CD4-positive, alpha-beta memory T cell (primary cell): ENCODE measurements around the gene PLCD3. TPM values are rescaled to one million over a fixed set of nuclear protein-coding genes. Genes with fewer than 3 reads are reported as not detected.

Experiments used
- CTCF ChIA-PET: fragments of 350-600 bp; sonication (Branson Sonifier 250); formaldehyde crosslinking; loops from one replicate; lab custom pipeline; 2021; ENCODE audit warnings: inconsistent platforms; ENCODE audit not compliant: partially characterized antibody; lab: Charles Lee
- POLR2A ChIA-PET: fragments of 350-600 bp; sonication (Branson Sonifier 250); formaldehyde crosslinking; loops from one replicate; lab custom pipeline; 2021; ENCODE audit not compliant: partially characterized antibody; lab: Charles Lee
- DNase-seq, 5 donors: peaks; one replicate each; pipeline versions ENCODE4 v3.0.0 to v3.0.0-alpha.2; 2020 to 2022; ENCODE audit warnings: mixed read lengths in 1 of 5
- H3K27ac ChIP-seq: one replicate; pipeline ENCODE4 v1.7.0; 2013; ENCODE audit warnings: low read depth, low read length
- H3K27me3 ChIP-seq: 2 replicates; pipeline ENCODE4 v1.7.0; 2013; ENCODE audit warnings: mild to moderate bottlenecking, low read length, moderate library complexity; ENCODE audit not compliant: insufficient read depth
- H3K36me3 ChIP-seq: 2 replicates; pipeline ENCODE4 v1.7.0; 2013; ENCODE audit warnings: mild to moderate bottlenecking, low read length, moderate library complexity; ENCODE audit not compliant: insufficient read depth
- H3K4me1 ChIP-seq: 2 replicates; pipeline ENCODE4 v1.7.0; 2013; ENCODE audit warnings: mild to moderate bottlenecking, low read length, moderate library complexity; ENCODE audit not compliant: insufficient read depth
- H3K4me3 ChIP-seq, 2 donors: one replicate each; pipeline ENCODE4 v1.7.0; 2013; ENCODE audit warnings: low read length in 2 of 2, mild to moderate bottlenecking in 1 of 2
- H3K9me3 ChIP-seq, 2 donors: one replicate each; pipeline ENCODE4 v1.7.0; 2013; ENCODE audit warnings: low read length in 2 of 2, control low read depth in 1 of 2; ENCODE audit not compliant: control insufficient read depth in 1 of 2
- H3K27ac Mint-ChIP-seq, 7 donors: one replicate each; pipeline ENCODE4 v1.8.0; 2020 to 2021; ENCODE audit warnings: mixed read lengths in 7 of 7, mild to moderate bottlenecking in 6 of 7, inconsistent platforms in 3 of 7, moderate library complexity in 3 of 7
- H3K27me3 Mint-ChIP-seq, 2 donors: one replicate each; pipeline ENCODE4 v1.8.0; 2020 to 2021; ENCODE audit warnings: mixed read lengths in 2 of 2
- H3K36me3 Mint-ChIP-seq, 2 donors: one replicate each; pipeline ENCODE4 v1.8.0; 2020 to 2021; ENCODE audit warnings: mixed read lengths in 2 of 2, inconsistent platforms in 1 of 2, mild to moderate bottlenecking in 1 of 2
- H3K4me1 Mint-ChIP-seq, 4 donors: one replicate each; pipeline ENCODE4 v1.8.0; 2020 to 2021; ENCODE audit warnings: mixed read lengths in 4 of 4, mild to moderate bottlenecking in 1 of 4
- H3K4me3 Mint-ChIP-seq, 8 donors: one replicate each; pipeline ENCODE4 v1.8.0; 2020 to 2021; ENCODE audit warnings: mixed read lengths in 8 of 8, mild to moderate bottlenecking in 7 of 8, moderate library complexity in 6 of 8, inconsistent platforms in 3 of 8
- H3K9me3 Mint-ChIP-seq, 8 donors: one replicate each; pipeline ENCODE4 v1.8.0; 2020 to 2021; ENCODE audit warnings: mixed read lengths in 8 of 8, mild to moderate bottlenecking in 5 of 8, inconsistent platforms in 3 of 8, moderate library complexity in 1 of 8
- intact Hi-C: fragments of 100-400 bp; cut with micrococcal nuclease; formaldehyde crosslinking; loops from one replicate; pipeline ENCODE4 v1.15.1; 2023
- polyA plus RNA-seq, 2 donors: library from polyadenylated mRNA; unstranded; fragments of 300-500 nt; fragmentation: Illumina TruSeq; gene quantifications; one replicate each; pipeline ENCODE4 v1.2.3, GENCODE V29; 2021
- total RNA-seq, 2 experiments: library from RNA; stranded (reverse); gene quantifications; one replicate each; pipeline ENCODE4 v1.2.3, GENCODE V29; 2021

PLCD3 gene
- total and polyA plus RNA-seq, 4 experiments from 2014 or later = 0.30 to 6.0 (median 2.3) TPM

DNA sequence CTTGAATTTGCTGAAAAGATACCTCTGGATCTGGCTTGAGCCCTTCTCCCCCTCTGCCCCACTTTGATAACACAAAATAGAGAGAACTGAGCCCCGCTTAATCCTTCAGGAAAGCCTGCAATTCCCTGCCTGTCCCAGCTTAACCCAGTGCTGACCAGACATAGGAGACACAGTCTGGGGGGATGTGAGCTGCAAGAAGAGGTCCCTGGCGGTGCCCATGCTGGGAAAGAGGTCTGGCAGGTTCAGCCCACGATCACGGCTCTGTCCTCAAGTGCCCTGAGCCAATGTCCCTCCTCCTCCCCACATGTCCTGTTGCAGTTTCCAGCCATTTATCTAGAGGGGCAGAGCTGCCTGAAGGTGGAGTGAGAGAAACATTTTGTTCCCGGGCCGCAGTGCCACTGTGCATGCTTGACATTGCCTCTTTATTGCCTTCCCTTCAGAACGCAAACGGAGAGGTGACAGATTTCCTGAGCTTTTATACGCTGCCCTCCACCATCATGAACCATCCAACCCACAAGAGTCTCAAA lies 29.0 kb downstream of the PLCD3 start:
- intact Hi-C loops = no loop called here
- Mint-ChIP-seq H3K4me3 (no peak overlapping the region), H3K4me1 (no peaks in the 10 kb centered on the region), H3K36me3 (peaks cover 49 to 74% of the 10 kb centered on the region in 2 donors), H3K27me3 (no peaks in the 10 kb centered on the region), H3K27ac (peak overlapping the region in 1 of 7 donors; percentile 47), H3K9me3 (no peaks in the 10 kb centered on the region)
- ChIA-PET CTCF (interaction anchor here (1.5 kb wide), 1 partner anchor 32 kb away, joined by 4 read pairs; the partner anchor contains the start of gene ACBD4), POLR2A (no interaction called here)
- Histone ChIP-seq H3K4me1 (no peaks in the 10 kb centered on the region), H3K27me3 (no peaks in the 10 kb centered on the region), H3K9me3 (no peaks in the 10 kb centered on the region), H3K27ac (no peak overlapping the region), H3K4me3 (no peak overlapping the region), H3K36me3 (peaks cover 75% of the 10 kb centered on the region)
- no peak for DNase-seq

GRCh38 chr17:45102856-45103255 lies 29.5 kb downstream of the PLCD3 start:
- no peak overlapping the region for H3K4me3 ChIP-seq
- Mint-ChIP-seq H3K4me3 (no peak overlapping the region), H3K9me3 (no peaks in the 10 kb centered on the region), H3K27me3 (no peaks in the 10 kb centered on the region), H3K36me3 (peaks cover 50 to 75% of the 10 kb centered on the region in 2 donors), H3K4me1 (no peaks in the 10 kb centered on the region), H3K27ac (peak overlapping the region in 1 of 7 donors; percentile 84)
- intact Hi-C loops = no loop called here
- H3K4me1 ChIP-seq = no peaks in the 10 kb centered on the region
- ChIA-PET CTCF (interaction anchor here (1.5 kb wide), 1 partner anchor 32 kb away, joined by 4 read pairs; the partner anchor contains the start of gene ACBD4), POLR2A (no interaction called here)
- H3K9me3 ChIP-seq = no peaks in the 10 kb centered on the region
- no peak overlapping the region for H3K27ac ChIP-seq
- H3K36me3 ChIP-seq = peaks cover 78% of the 10 kb centered on the region
- DNase-seq = no peak
- no peaks in the 10 kb centered on the region for H3K27me3 ChIP-seq

DNA sequence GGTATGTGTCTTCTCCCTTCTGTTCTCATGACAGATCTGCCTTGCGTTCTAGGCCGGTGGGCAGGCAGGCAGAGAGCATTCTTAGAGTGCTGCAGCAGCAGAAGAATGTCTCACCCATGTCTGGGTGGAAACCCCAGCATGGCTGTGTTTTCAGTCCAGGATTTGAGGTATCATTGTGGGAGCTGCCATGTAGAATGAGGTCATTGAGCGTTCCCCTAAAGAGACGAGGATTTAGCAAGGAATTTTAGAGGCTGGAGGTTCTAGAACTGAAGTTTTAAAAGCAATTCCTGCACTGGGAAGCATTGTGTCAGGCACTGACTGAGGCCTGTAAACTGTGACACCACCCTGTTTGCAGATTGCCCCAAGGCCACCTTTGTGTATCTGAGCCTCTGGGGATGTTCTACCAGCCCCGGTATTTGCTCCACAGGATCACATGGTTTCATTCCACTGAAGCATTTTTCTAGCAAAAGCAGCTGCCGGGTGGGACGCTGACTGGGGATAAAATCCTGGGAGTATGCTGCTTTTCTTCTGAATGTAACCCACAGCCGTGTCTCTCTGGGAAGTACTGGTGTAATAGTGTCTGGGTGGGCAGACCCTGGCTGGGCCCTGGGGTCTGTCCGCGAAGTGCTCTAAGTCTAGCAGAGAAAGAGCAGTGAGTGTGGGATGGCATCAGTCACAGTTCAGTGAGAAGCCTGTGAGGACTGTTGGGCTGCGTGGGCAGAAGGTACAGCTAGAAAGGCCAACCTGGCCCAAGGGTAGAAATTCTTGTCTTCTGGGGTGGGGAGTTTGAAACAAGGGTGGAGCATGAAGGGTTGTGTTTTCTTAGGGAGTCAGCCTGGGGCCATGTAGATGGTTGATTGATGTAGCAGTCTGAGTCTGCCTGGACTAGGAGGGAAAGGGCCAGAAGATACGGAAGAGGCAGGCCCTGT lies 30.2 kb downstream of the PLCD3 start:
- H3K9me3 Mint-ChIP-seq = no peaks in the 10 kb centered on the region
- Histone ChIP-seq H3K27me3 (no peaks in the 10 kb centered on the region), H3K27ac (no peak overlapping the region), H3K4me3 (no peak overlapping the region), H3K36me3 (peaks cover 81% of the 10 kb centered on the region), H3K9me3 (no peaks in the 10 kb centered on the region), H3K4me1 (no peaks in the 10 kb centered on the region)
- intact Hi-C loops = no loop called here
- H3K36me3 Mint-ChIP-seq = peaks cover 52 to 79% of the 10 kb centered on the region in 2 donors
- H3K27me3 Mint-ChIP-seq = no peaks in the 10 kb centered on the region
- peak overlapping the region in 4 of 7 donors; percentile 38 to 84 (median 63) for H3K27ac Mint-ChIP-seq
- DNase-seq = no peak
- no peak overlapping the region for H3K4me3 Mint-ChIP-seq
- no peaks in the 10 kb centered on the region for H3K4me1 Mint-ChIP-seq
- POLR2A ChIA-PET = no interaction called here
- CTCF ChIA-PET = no interaction called here

- no peaks in the 10 kb centered on the region for H3K27me3 ChIP-seq
- H3K9me3 ChIP-seq = no peaks in the 10 kb centered on the region
- H3K27ac Mint-ChIP-seq = peak overlapping the region in 2 of 7 donors; percentile 48 to 78
- H3K4me1 Mint-ChIP-seq = no peaks in the 10 kb centered on the region
- peaks cover 82% of the 10 kb centered on the region for H3K36me3 ChIP-seq
- POLR2A ChIA-PET = no interaction called here
- no peaks in the 10 kb centered on the region for H3K27me3 Mint-ChIP-seq
- no peak for DNase-seq
- no peak overlapping the region for H3K27ac ChIP-seq
- no peaks in the 10 kb centered on the region for H3K4me1 ChIP-seq
- no peak overlapping the region for H3K4me3 ChIP-seq
- intact Hi-C loops = no loop called here
- H3K4me3 Mint-ChIP-seq = no peak overlapping the region
- peaks cover 54 to 79% of the 10 kb centered on the region in 2 donors for H3K36me3 Mint-ChIP-seq
- no peaks in the 10 kb centered on the region for H3K9me3 Mint-ChIP-seq
- CTCF ChIA-PET = interaction anchor here (0.7 kb wide), 1 partner anchor 25 kb away, joined by 3 read pairs; no protein-coding TSS in a partner anchor
These were observed 30.8 kb downstream of the PLCD3 start for GRCh38 chr17:45101546-45101882.

- Histone ChIP-seq H3K36me3 (peaks cover 74% of the 10 kb centered on the region), H3K27ac (no peak overlapping the region), H3K4me3 (no peak overlapping the region), H3K27me3 (no peaks in the 10 kb centered on the region), H3K4me1 (no peaks in the 10 kb centered on the region), H3K9me3 (no peaks in the 10 kb centered on the region)
- intact Hi-C loops = loop anchor here (1.0 to 5.0 kb wide), 3 partner anchors 47 to 324 kb away; partner anchors contain the start of gene DCAKD
- no peaks in the 10 kb centered on the region for H3K9me3 Mint-ChIP-seq
- ChIA-PET POLR2A (interaction anchor here (1.0 to 1.8 kb wide), 3 partner anchors 15 to 37 kb away, joined by 3 to 8 read pairs (median 3); partner anchors contain the start of gene NMT1), CTCF (interaction anchor here (0.6 to 4.3 kb wide), 31 partner anchors 10 to 345 kb away, joined by 3 to 40 read pairs (median 4); partner anchors contain the start of genes ACBD4, DCAKD and NMT1)
- H3K36me3 Mint-ChIP-seq = peaks cover 56 to 72% of the 10 kb centered on the region in 2 donors
- no peaks in the 10 kb centered on the region for H3K27me3 Mint-ChIP-seq
- H3K27ac Mint-ChIP-seq = peak overlapping the region in 3 of 7 donors; percentile 59 to 66 (median 66)
- H3K4me1 Mint-ChIP-seq = no peaks in the 10 kb centered on the region
- DNase-seq = peak; percentile 58 to 76 (median 67)
- H3K4me3 Mint-ChIP-seq = no peak overlapping the region
These were observed 33.3 kb downstream of the PLCD3 start for GRCh38 chr17:45098869-45099616.

GRCh38 chr17:45098081-45098868 lies 34.0 kb downstream of the PLCD3 start:
- Mint-ChIP-seq H3K36me3 (peaks cover 59 to 73% of the 10 kb centered on the region in 2 donors), H3K9me3 (no peaks in the 10 kb centered on the region), H3K27me3 (no peaks in the 10 kb centered on the region), H3K4me1 (no peaks in the 10 kb centered on the region), H3K27ac (peak overlapping the region in 2 of 7 donors; percentile 23 to 59), H3K4me3 (no peak overlapping the region)
- Histone ChIP-seq H3K4me1 (no peaks in the 10 kb centered on the region), H3K9me3 (no peaks in the 10 kb centered on the region), H3K27ac (no peak overlapping the region), H3K36me3 (peaks cover 71% of the 10 kb centered on the region), H3K27me3 (no peaks in the 10 kb centered on the region), H3K4me3 (no peak overlapping the region)
- ChIA-PET CTCF (interaction anchor here (0.7 to 4.3 kb wide), 20 partner anchors 9 to 323 kb away, joined by 3 to 40 read pairs (median 6); partner anchors contain the start of genes ACBD4, DCAKD and NMT1), POLR2A (interaction anchor here (1.0 to 1.8 kb wide), 3 partner anchors 16 to 37 kb away, joined by 3 to 8 read pairs (median 3); partner anchors contain the start of gene NMT1)
- intact Hi-C loops = loop anchor here (5.0 kb wide), 1 partner anchor 46 kb away; the partner anchor contains the start of gene DCAKD
- DNase-seq = no peak
